DND-41 (cell line): ENCODE measurements around the gene MIXL1.

ENCODE experiments used
- ATAC-seq: fragments of 200-7000 bp; cut with Tn5 transposase; 3 replicates; pipeline ENCODE4 v1.9.1; 2021; ENCODE audit warnings: low read depth; ENCODE audit not compliant: insufficient read depth
- DNase-seq: peaks from one replicate; pipeline ENCODE4 v3.0.0-alpha.2; 2020
- H2AFZ ChIP-seq: 2 replicates; pipeline ENCODE4 v1.6.0; 2012; ENCODE audit warnings: low read depth, low read length
- H3K27ac ChIP-seq: 2 replicates; pipeline ENCODE4 v1.5.1; 2012; ENCODE audit warnings: low read length, inconsistent platforms
- H3K27me3 ChIP-seq: fragments of 200-600 bp; sonication (generic); 2 replicates; pipeline ENCODE4 v1.6.0; 2012; ENCODE audit warnings: low read length, mild to moderate bottlenecking, inconsistent platforms; ENCODE audit not compliant: insufficient read depth, poor library complexity
- H3K36me3 ChIP-seq: 2 replicates; pipeline ENCODE4 v1.5.1; 2012; ENCODE audit warnings: low read length, inconsistent platforms; ENCODE audit not compliant: insufficient read depth
- H3K4me1 ChIP-seq: 2 replicates; pipeline ENCODE4 v1.5.1; 2012; ENCODE audit warnings: mild to moderate bottlenecking, low read length; ENCODE audit not compliant: insufficient read depth
- H3K4me2 ChIP-seq: 2 replicates; pipeline ENCODE4 v1.6.0; 2012; ENCODE audit warnings: mild to moderate bottlenecking, moderate library complexity, low read length, inconsistent platforms; ENCODE audit not compliant: insufficient read depth
- H3K4me3 ChIP-seq, 2 experiments: fragments of 200-600 bp in 1 of 2; shearing (Covaris generic) in 1 of 2; 2 replicates each; pipeline ENCODE4 v1.5.1; 2012 to 2016; ENCODE audit warnings: inconsistent platforms in 2 of 2, low read length in 2 of 2, mild to moderate bottlenecking in 2 of 2, low read depth in 1 of 2, moderate library complexity in 1 of 2
- H3K79me2 ChIP-seq: 2 replicates; pipeline ENCODE4 v1.6.0; 2012; ENCODE audit warnings: low read length, inconsistent platforms; ENCODE audit not compliant: insufficient read depth
- H3K9ac ChIP-seq: 2 replicates; pipeline ENCODE4 v1.6.0; 2012; ENCODE audit warnings: low read depth, mild to moderate bottlenecking, inconsistent platforms, low read length, moderate library complexity
- H3K9me3 ChIP-seq: 2 replicates; pipeline ENCODE4 v1.5.1; 2012; ENCODE audit warnings: low read length, moderate library complexity, mild to moderate bottlenecking, inconsistent platforms; ENCODE audit not compliant: insufficient read depth, severe bottlenecking
- H4K20me1 ChIP-seq: 2 replicates; pipeline ENCODE4 v1.6.0; 2012; ENCODE audit warnings: low read length; ENCODE audit not compliant: insufficient read depth
- CTCF ChIP-seq: IDR thresholded peaks from 2 replicates; pipeline ENCODE4 v1.5.1; 2012; ENCODE audit warnings: borderline replicate concordance, low read length, moderate library complexity, mild to moderate bottlenecking; ENCODE audit not compliant: poor library complexity, severe bottlenecking; ENCODE audit errors: extremely low read depth
- EZH2 ChIP-seq: IDR thresholded peaks from 3 replicates; pipeline ENCODE4 v1.6.1; 2012; ENCODE audit warnings: borderline replicate concordance, low read depth, mild to moderate bottlenecking, moderate library complexity, low read length, inconsistent platforms; ENCODE audit not compliant: severe bottlenecking

MIXL1 gene

GRCh38 chr1:226253933-226254332 is 30.5 kb downstream of the MIXL1 start:
- Histone ChIP-seq H3K4me3 (no peak overlapping the region), H3K27me3 (no peaks in the 10 kb centered on the region), H3K36me3 (peaks cover 46% of the 10 kb centered on the region), H3K79me2 (no peaks in the 10 kb centered on the region), H3K4me2 (no peak overlapping the region), H2AFZ (no peak overlapping the region), H4K20me1 (no peaks in the 10 kb centered on the region), H3K4me1 (no peaks in the 10 kb centered on the region), H3K9ac (no peak overlapping the region), H3K27ac (no peak overlapping the region), H3K9me3 (no peaks in the 10 kb centered on the region)
- DNase-seq (no peak), ATAC-seq (no peak)
- no peak for TF ChIP-seq CTCF
- no peak for TF ChIP-seq EZH2

GRCh38 chr1:226255380-226255779 is 31.9 kb downstream of the MIXL1 start:
- TF ChIP-seq CTCF, result no peak
- TF ChIP-seq EZH2, result no peak
- Histone ChIP-seq H3K36me3 (peaks cover 46% of the 10 kb centered on the region), H3K4me2 (no peak overlapping the region), H2AFZ (no peak overlapping the region), H4K20me1 (no peaks in the 10 kb centered on the region), H3K79me2 (no peaks in the 10 kb centered on the region), H3K27ac (no peak overlapping the region), H3K4me3 (no peak overlapping the region), H3K9ac (no peak overlapping the region), H3K4me1 (no peaks in the 10 kb centered on the region), H3K9me3 (peaks cover 5% of the 10 kb centered on the region), H3K27me3 (no peaks in the 10 kb centered on the region)
- no peak for ATAC-seq
- no peak for DNase-seq

- H3K36me3 ChIP-seq, result peaks cover 78% of the 10 kb centered on the region
- H4K20me1 ChIP-seq, result no peaks in the 10 kb centered on the region
- no peak for ATAC-seq
Observed at GRCh38 chr1:226261818-226262217, 38.4 kb downstream of the MIXL1 start.

More at GRCh38 chr1:226261818-226262217, 38.4 kb downstream of the MIXL1 start:
- no peak overlapping the region for H3K4me2 ChIP-seq
- no peak overlapping the region for H3K27ac ChIP-seq
- no peak overlapping the region for H3K9ac ChIP-seq
- H2AFZ ChIP-seq, result no peak overlapping the region
- H3K4me1 ChIP-seq, result no peaks in the 10 kb centered on the region
- H3K27me3 ChIP-seq, result no peaks in the 10 kb centered on the region
- no peak overlapping the region for H3K4me3 ChIP-seq
- no peak for DNase-seq
- H3K9me3 ChIP-seq, result peaks cover 17% of the 10 kb centered on the region
- TF ChIP-seq EZH2 (no peak), CTCF (no peak)
- no peaks in the 10 kb centered on the region; the same call in 1 of the 2 replicates for H3K79me2 ChIP-seq
